OCI-LY7 (cell line): ENCODE data around the gene H19. TPM values are rescaled to one million over a fixed set of nuclear protein-coding genes. Genes with fewer than 3 reads are reported as not detected.

Experiments used
- BruUV-seq: library from RNA; stranded (reverse); fragments of 400-500 nt; replicated peaks from 2 replicates; lab custom pipeline; 2021; lab: Mats Ljungman, UMichigan
- CTCF ChIA-PET: fragments of 300-600 bp; sonication (Branson Sonifier 250); formaldehyde crosslinking; loops from one replicate; lab custom pipeline; 2022; ENCODE audit warnings: antibody characterized with exemption; ENCODE audit not compliant: unreplicated experiment; lab: Charles Lee
- POLR2A ChIA-PET: fragments of 300-600 bp; sonication (Branson Sonifier 250); formaldehyde crosslinking; loops from one replicate; lab custom pipeline; 2022; ENCODE audit warnings: antibody characterized with exemption; lab: Charles Lee
- DNase-seq: peaks from one replicate; pipeline ENCODE4 v3.0.0-alpha.2; 2015; ENCODE audit warnings: low spot score
- H2AFZ ChIP-seq: fragments of 200-600 bp; sonication (generic), shearing (Covaris generic); 2 replicates; pipeline ENCODE4 v1.6.1; 2014; ENCODE audit warnings: mild to moderate bottlenecking, antibody characterized with exemption, low read length, moderate library complexity
- H3K27ac ChIP-seq: fragments of 200-600 bp; sonication (generic); 2 replicates; pipeline ENCODE4 v1.5.1; 2014; ENCODE audit warnings: mixed run types, low read depth, mild to moderate bottlenecking, moderate library complexity, low read length, inconsistent platforms; ENCODE audit not compliant: poor library complexity, severe bottlenecking
- H3K36me3 ChIP-seq: fragments of 200-600 bp; sonication (generic); 2 replicates; pipeline ENCODE4 v1.6.1; 2014; ENCODE audit warnings: mild to moderate bottlenecking, antibody characterized with exemption, low read length, moderate library complexity, mixed read lengths; ENCODE audit not compliant: insufficient read depth
- H3K4me1 ChIP-seq: fragments of 200-600 bp; sonication (generic); 2 replicates; pipeline ENCODE4 v1.5.1; 2014; ENCODE audit warnings: mild to moderate bottlenecking, low read length; ENCODE audit not compliant: insufficient read depth, poor library complexity, severe bottlenecking
- H3K4me2 ChIP-seq: fragments of 200-600 bp; sonication (generic); 2 replicates; pipeline ENCODE4 v1.6.1; 2014; ENCODE audit warnings: mild to moderate bottlenecking, low read length
- H3K4me3 ChIP-seq: fragments of 200-600 bp; sonication (generic); 2 replicates; pipeline ENCODE4 v1.5.1; 2014; ENCODE audit warnings: mild to moderate bottlenecking, low read depth, low read length; ENCODE audit not compliant: poor library complexity, severe bottlenecking
- H3K79me2 ChIP-seq: fragments of 200-600 bp; sonication (generic); 2 replicates; pipeline ENCODE4 v1.6.1; 2016; ENCODE audit warnings: low read depth, mild to moderate bottlenecking, low read length, moderate library complexity, mixed read lengths; ENCODE audit not compliant: insufficient read depth
- H3K9me2 ChIP-seq: fragments of 200-600 bp; sonication (generic); 2 replicates; pipeline ENCODE4 v1.6.1; 2016; ENCODE audit warnings: mild to moderate bottlenecking, low read length, mixed read lengths; ENCODE audit not compliant: insufficient read depth
- H3K9me3 ChIP-seq: fragments of 200-600 bp; sonication (generic); 2 replicates; pipeline ENCODE4 v1.6.1; 2014; ENCODE audit warnings: mild to moderate bottlenecking, mixed run types, low read length, mixed read lengths
- H4K20me1 ChIP-seq: fragments of 200-600 bp; sonication (generic); 2 replicates; pipeline ENCODE4 v1.6.1; 2014; ENCODE audit warnings: mild to moderate bottlenecking, antibody characterized with exemption, low read length, moderate library complexity, mixed read lengths; ENCODE audit not compliant: insufficient read depth
- CTCF ChIP-seq: fragments of 200-600 bp; sonication (generic); conservative IDR thresholded peaks from 2 replicates; pipeline ENCODE4 v1.5.1; 2014; ENCODE audit warnings: mild to moderate bottlenecking, antibody characterized with exemption, low read length, moderate library complexity, mixed read lengths
- EZH2phosphoT487 ChIP-seq: fragments of 200-600 bp; sonication (generic); IDR thresholded peaks from 2 replicates; pipeline ENCODE4 v1.6.1; 2018; ENCODE audit warnings: low read depth, borderline replicate concordance, mild to moderate bottlenecking, mixed run types, antibody characterized with exemption, low read length, moderate library complexity, mixed read lengths
- intact Hi-C: fragments of 100-400 bp; cut with micrococcal nuclease; formaldehyde crosslinking; loops from one replicate; pipeline ENCODE4 v1.10.0; 2022; ENCODE audit not compliant: unreplicated experiment
- total RNA-seq, 2 experiments: library from RNA; depleted of rRNA in 1 of 2; stranded (reverse); fragments of >200 nt in 1 of 2; shearing (Covaris generic) in 1 of 2; gene quantifications; 2 replicates each; pipeline ENCODE4 v1.2.3, GENCODE V29; 2014 to 2022

H19 gene
- total RNA-seq, 2 experiments from 2014 or later: not detected

GRCh38 chr11:1970956-1971355 is 26.7 kb downstream of the H19 start:
- Histone ChIP-seq H3K27ac (no peak overlapping the region), H3K4me2 (no peak overlapping the region), H3K4me3 (no peak overlapping the region), H4K20me1 (no peaks in the 10 kb centered on the region), H3K36me3 (no peaks in the 10 kb centered on the region), H3K9me2 (no peaks in the 10 kb centered on the region), H3K79me2 (no peaks in the 10 kb centered on the region), H3K4me1 (no peaks in the 10 kb centered on the region), H3K9me3 (no peaks in the 10 kb centered on the region), H2AFZ (no peak overlapping the region)
- TF ChIP-seq CTCF (no peak), EZH2phosphoT487 (no peak)
- CTCF ChIA-PET: no interaction called here
- intact Hi-C loops: no loop called here
- no TSS peak for BruUV-seq
- POLR2A ChIA-PET: no interaction called here
- DNase-seq: no peak

- intact Hi-C loops: no loop called here
- POLR2A ChIA-PET: no interaction called here
- no peaks in the 10 kb centered on the region for H3K79me2 ChIP-seq
- H3K4me1 ChIP-seq: no peaks in the 10 kb centered on the region
- CTCF ChIA-PET: no interaction called here
- no peaks in the 10 kb centered on the region for H3K9me2 ChIP-seq
- no peaks in the 10 kb centered on the region for H3K36me3 ChIP-seq
- H3K9me3 ChIP-seq: no peaks in the 10 kb centered on the region
- BruUV-seq: no TSS peak
- TF ChIP-seq CTCF: no peak
- TF ChIP-seq EZH2phosphoT487: no peak
- no peak overlapping the region for H3K4me3 ChIP-seq
- no peaks in the 10 kb centered on the region for H4K20me1 ChIP-seq
- no peak overlapping the region for H3K4me2 ChIP-seq
- H2AFZ ChIP-seq: no peak overlapping the region
- no peak overlapping the region for H3K27ac ChIP-seq
- DNase-seq: no peak
Measured at GRCh38 chr11:1969776-1970175, 27.9 kb downstream of the H19 start.

- H3K9me3 ChIP-seq: no peaks in the 10 kb centered on the region
- H3K4me3 ChIP-seq: no peak overlapping the region
- TF ChIP-seq EZH2phosphoT487: no peak
- no peak for TF ChIP-seq CTCF
- BruUV-seq: no TSS peak
- intact Hi-C loops: no loop called here
- H3K36me3 ChIP-seq: no peaks in the 10 kb centered on the region
- H3K27ac ChIP-seq: no peak overlapping the region
- no peak overlapping the region for H2AFZ ChIP-seq
- H3K4me2 ChIP-seq: no peak overlapping the region
- no peaks in the 10 kb centered on the region for H3K9me2 ChIP-seq
- H4K20me1 ChIP-seq: no peaks in the 10 kb centered on the region
- CTCF ChIA-PET: no interaction called here
- no peaks in the 10 kb centered on the region for H3K4me1 ChIP-seq
- no peaks in the 10 kb centered on the region for H3K79me2 ChIP-seq
- POLR2A ChIA-PET: no interaction called here
- DNase-seq: no peak
Measured at GRCh38 chr11:1969035-1969434, 28.6 kb downstream of the H19 start.
